K562 (cell line): ENCODE measurements around the gene CACNA2D3. TPM values are rescaled to one million over a fixed set of nuclear protein-coding genes. Genes with fewer than 3 reads are reported as not detected.

Experiments
- ATAC-seq: fragments of 200-7000 bp; cut with Tn5 transposase; 3 replicates; pipeline ENCODE4 v1.9.1; 2020; ENCODE audit warnings: moderate library complexity
- BruUV-seq: library from RNA; stranded (reverse); fragments of 400-500 nt; replicated peaks from 2 replicates; lab custom pipeline; 2021; lab: Mats Ljungman, UMichigan
- CTCF ChIA-PET: fragments of 300-600 bp; formaldehyde crosslinking; extraction: SDS; loops from one replicate; lab custom pipeline; 2021; ENCODE audit warnings: low intra/inter-chr PET ratio; lab: Yijun Ruan, JAX
- POLR2A ChIA-PET: fragments of 300-600, 350-650 bp; sonication (Branson Sonifier 250); formaldehyde crosslinking; extraction: SDS; loops from one replicate; lab custom pipeline; 2021; ENCODE audit warnings: antibody characterized with exemption, inconsistent platforms; lab: Yijun Ruan, JAX
- DNase-seq, 4 experiments: peaks; one replicate each; pipeline versions ENCODE4 v3.0.0 to v3.0.0-alpha.2; 2011 to 2018; ENCODE audit warnings: low spot score in 3 of 4, mixed read lengths in 3 of 4; ENCODE audit errors: extremely low read depth in 1 of 4
- FAIRE-seq: peaks from 2 replicates; lab custom pipeline; 2011; peaks lifted over from hg19 to GRCh38; lab: Jason Lieb, UNC
- H2AFZ ChIP-seq: 2 replicates; pipeline ENCODE4 v1.6.0; 2011; ENCODE audit warnings: low read depth, low read length, control low read depth, inconsistent platforms
- H3K27ac ChIP-seq: fragments of 200-600 bp; 3 replicates; pipeline ENCODE4 v1.8.0; 2011; ENCODE audit warnings: low read depth, mild to moderate bottlenecking, control low read depth, inconsistent platforms, low read length, moderate library complexity, mixed read lengths; ENCODE audit errors: extremely low read depth
- H3K27me3 ChIP-seq, 2 experiments: fragments of 300-600 bp in 1 of 2; 2 replicates in 1 of 2; 3 replicates in 1 of 2; pipeline versions ENCODE4 v1.6.0 to v1.8.0; 2011; ENCODE audit warnings: inconsistent platforms in 2 of 2, low read length in 2 of 2, mild to moderate bottlenecking in 1 of 2, mixed read lengths in 1 of 2, moderate library complexity in 1 of 2; ENCODE audit not compliant: control insufficient read depth in 2 of 2, insufficient read depth in 2 of 2
- H3K36me3 ChIP-seq: fragments of 300-600 bp; 3 replicates; pipeline ENCODE4 v1.8.0; 2011; ENCODE audit warnings: mild to moderate bottlenecking, low read length, inconsistent platforms; ENCODE audit not compliant: control insufficient read depth, insufficient read depth
- H3K4me1 ChIP-seq, 2 experiments: fragments of 200-600 bp in 1 of 2; replicated peaks in 1 of 2; 2 replicates in 1 of 2; 3 replicates in 1 of 2; pipeline versions ENCODE4 v1.5.1 to v1.8.0; 2011; ENCODE audit warnings: inconsistent platforms in 2 of 2, low read length in 2 of 2, mild to moderate bottlenecking in 1 of 2, mixed read lengths in 1 of 2, moderate library complexity in 1 of 2; ENCODE audit not compliant: control insufficient read depth in 2 of 2, insufficient read depth in 2 of 2
- H3K4me2 ChIP-seq: 2 replicates; pipeline ENCODE4 v1.6.1; 2011; ENCODE audit warnings: low read length, control low read depth, inconsistent platforms, mixed read lengths; ENCODE audit not compliant: insufficient read depth
- H3K4me3 ChIP-seq: fragments of 200-600 bp; sonication (generic), shearing (Covaris generic); 2 replicates; pipeline ENCODE4 v1.5.1; 2016; ENCODE audit warnings: control low read depth, inconsistent platforms
- H3K79me2 ChIP-seq: fragments of 200-600 bp; 3 replicates; pipeline ENCODE4 v1.8.0; 2011; ENCODE audit warnings: low read length, inconsistent platforms; ENCODE audit not compliant: control insufficient read depth, insufficient read depth
- H3K9ac ChIP-seq, 2 experiments: 2 replicates each; pipeline versions ENCODE4 v1.6.0 to v1.6.1; 2011; ENCODE audit warnings: low read depth in 2 of 2, low read length in 2 of 2, control low read depth in 1 of 2, inconsistent platforms in 1 of 2, mild to moderate bottlenecking in 1 of 2, mixed read lengths in 1 of 2; ENCODE audit not compliant: insufficient read depth in 1 of 2
- H3K9me1 ChIP-seq: one replicate; pipeline ENCODE4 v1.6.0; 2011; ENCODE audit warnings: inconsistent platforms, mild to moderate bottlenecking, low read length, moderate library complexity; ENCODE audit not compliant: control insufficient read depth, insufficient read depth
- H3K9me3 ChIP-seq: replicated peaks from 2 replicates; pipeline ENCODE4 v1.5.1; 2011; ENCODE audit warnings: low read depth, low read length, inconsistent platforms; ENCODE audit not compliant: control insufficient read depth, insufficient read depth
- H4K20me1 ChIP-seq: replicated peaks from 2 replicates; pipeline ENCODE4 v1.6.1; 2011; ENCODE audit warnings: low read length, inconsistent platforms, mixed read lengths; ENCODE audit not compliant: control insufficient read depth, insufficient read depth
- CBX2 ChIP-seq: fragments of 200-600 bp; sonication (generic); IDR thresholded peaks from one replicate; pipeline ENCODE4 v1.6.1; 2012; ENCODE audit warnings: mild to moderate bottlenecking, low read length, inconsistent platforms; ENCODE audit not compliant: insufficient read depth, poor library complexity, severe bottlenecking
- E2F5 ChIP-seq: sonication (generic); formaldehyde crosslinking; IDR thresholded peaks from 2 replicates; pipeline ENCODE4 v1.8.0; 2022; ENCODE audit warnings: mild to moderate bottlenecking, missing genetic modification reagents
- GABPA ChIP-seq: fragments of 200-800 bp; sonication (Bioruptor generic); conservative IDR thresholded peaks from 2 replicates; pipeline ENCODE4 v1.6.1; 2016; ENCODE audit warnings: low read depth, missing genetic modification characterization, missing compliant biosample characterization
- KAT7 ChIP-seq: sonication (generic); formaldehyde crosslinking; IDR thresholded peaks from 2 replicates; pipeline ENCODE4 v1.8.0; 2022; ENCODE audit warnings: missing genetic modification reagents, mild to moderate bottlenecking, borderline replicate concordance
- L3MBTL2 ChIP-seq: fragments of 450-650 bp; IDR thresholded peaks from 2 replicates; pipeline ENCODE4 v1.6.1; 2016; ENCODE audit warnings: mild to moderate bottlenecking, moderate library complexity
- LCOR ChIP-seq: sonication (generic); formaldehyde crosslinking; IDR thresholded peaks from 2 replicates; pipeline ENCODE4 v1.8.0; 2022; ENCODE audit warnings: mild to moderate bottlenecking, missing genetic modification reagents
- NCOR1 ChIP-seq: fragments of 450-650 bp; IDR thresholded peaks from 2 replicates; pipeline ENCODE4 v1.6.1; 2016; ENCODE audit warnings: mild to moderate bottlenecking, moderate library complexity
- TAL1 ChIP-seq: fragments of 450-650 bp; IDR thresholded peaks from 2 replicates; pipeline ENCODE4 v1.6.1; 2016; ENCODE audit warnings: mild to moderate bottlenecking
- U2AF2 ChIP-seq: fragments of 200-400 bp; formaldehyde crosslinking; optimal IDR thresholded peaks from 2 replicates; pipeline ENCODE3; 2017; ENCODE audit warnings: low read depth, mild to moderate bottlenecking, low read length
- ZFP36 ChIP-seq: fragments of 150-350 bp; IDR thresholded peaks from 2 replicates; pipeline ENCODE4 v1.6.1; 2018; ENCODE audit warnings: low read length, low read depth; ENCODE audit not compliant: partially characterized antibody
- ZNF324 ChIP-seq: fragments of 250-450 bp; sonication (Bioruptor Pico); IDR thresholded peaks from 2 replicates; pipeline ENCODE4 v1.4.0; 2020; ENCODE audit warnings: mild to moderate bottlenecking
- ZNF436 ChIP-seq: fragments of 250-450, 450-650 bp; sonication (Bioruptor Pico); formaldehyde crosslinking; IDR thresholded peaks from 2 replicates; pipeline ENCODE4 v1.7.0; 2020; ENCODE audit warnings: mild to moderate bottlenecking
- ZNF511 ChIP-seq: sonication (generic); formaldehyde crosslinking; IDR thresholded peaks from 2 replicates; pipeline ENCODE4 v1.8.0; 2022; ENCODE audit warnings: mild to moderate bottlenecking, missing genetic modification reagents
- ZNF583 ChIP-seq: fragments of 250-450 bp; sonication (Bioruptor Pico); IDR thresholded peaks from 2 replicates; pipeline ENCODE4 v1.4.0; 2020
- whole genome bisulfite sequencing: fragments of 100-300 bp; shearing (Covaris generic); methylation state at CpG from one replicate; pipeline ENCODE4 v1.1.6; 2016; ENCODE audit warnings: low coverage, mixed read lengths; ENCODE audit not compliant: insufficient coverage; ENCODE audit errors: missing lambda C conversion rate; 5-methylcytosine and 5-hydroxymethylcytosine counted together
- in situ Hi-C: fragments of 300-500 bp; cut with MboI; formaldehyde crosslinking; loops from 4 replicates; pipeline ENCODE4 v1.15.0; 2018; ENCODE audit warnings: inconsistent platforms, mixed read lengths
- intact Hi-C: fragments of 100-400 bp; cut with micrococcal nuclease; formaldehyde crosslinking; loops from 2 replicates; pipeline ENCODE4 v1.14.2; 2022
- polyA plus RNA-seq, 8 experiments: library from polyadenylated mRNA; depleted of rRNA in 4 of 8; stranded (reverse) in 5 of 8; unstranded in 3 of 8; fragments of >200 nt; fragmentation: Nextera tagmentation in 2 of 8; fragmentation: Illumina TruSeq in 1 of 8; extraction: Ambion mirVana in 2 of 8; extraction: Trizol in 1 of 8; gene quantifications; 2 replicates each; pipeline versions ENCODE4 v1.2.1 to v1.2.3, GENCODE V29; 2011 to 2014; ENCODE audit warnings: inconsistent platforms in 1 of 8, missing spikeins in 1 of 8
- total RNA-seq, 7 experiments: library from RNA; depleted of rRNA in 6 of 7; stranded (reverse); fragments of >200 nt in 6 of 7; fragmentation: Illumina TruSeq in 2 of 7; extraction: Trizol in 2 of 7; gene quantifications; 2 replicates each; pipeline versions ENCODE4 v1.2.1 to v1.2.3, GENCODE V29; 2011 to 2021; ENCODE audit warnings: low replicate concordance in 1 of 7
- TF ChIP-seq, protein P1 (sequence below): fragments of 250-450 bp; sonication (Bioruptor Pico); IDR thresholded peaks from 2 replicates; pipeline ENCODE4 v1.4.0; 2020; ENCODE audit warnings: mild to moderate bottlenecking, moderate library complexity
- TF ChIP-seq, protein P2 (sequence below): fragments of 250-450 bp; sonication (Bioruptor Pico); IDR thresholded peaks from 2 replicates; pipeline ENCODE4 v1.4.0; 2020; ENCODE audit warnings: borderline replicate concordance

Gene CACNA2D3
- total and polyA plus RNA-seq, 9 of the 15 experiments (the other 6 are each of a cell fraction or from before 2014, with no cell fraction given), result 0.01 TPM; not detected in 8

DNA sequence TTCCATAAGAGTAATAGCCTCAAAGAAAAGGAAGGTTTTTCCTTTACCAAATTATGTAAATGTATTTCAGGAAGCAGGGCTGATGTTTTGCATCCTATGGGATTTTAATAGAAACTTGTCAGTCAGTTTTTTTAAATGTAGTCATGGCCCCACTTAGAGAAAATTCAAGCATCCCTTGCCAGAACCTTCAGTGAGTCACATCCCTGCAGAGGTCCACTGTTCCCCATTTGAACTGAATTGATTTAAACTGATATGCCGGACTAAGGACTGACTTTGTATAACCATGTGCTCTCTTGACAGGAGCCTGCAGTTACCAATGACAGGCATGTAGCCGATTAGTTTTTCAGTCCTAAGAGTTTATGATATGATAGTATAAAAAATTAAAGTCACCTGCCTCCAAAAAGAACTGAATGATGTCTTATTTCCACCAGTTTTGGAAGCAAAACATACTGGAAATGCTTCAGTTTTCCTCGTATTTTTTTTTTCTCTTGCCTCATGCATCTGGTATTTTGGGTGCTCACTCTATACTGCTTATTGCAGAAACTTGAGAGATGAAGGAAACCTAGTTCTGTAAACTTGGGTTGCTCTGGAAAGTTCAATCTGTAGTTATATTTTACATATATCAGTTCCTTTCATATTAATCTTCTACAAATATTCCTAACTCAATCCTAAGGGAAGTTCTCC lies 774.8 kb downstream of the CACNA2D3 start (continued):
- TF ChIP-seq E2F5, result no peak
- TF ChIP-seq ZNF324 (CRISPR knock-in tag), result no peak
- no peak for TF ChIP-seq ZFP36
- TF ChIP-seq CBX2, result no peak
- TF ChIP-seq ZNF511 (CRISPR knock-in tag), result no peak
- TF ChIP-seq GABPA (tag), result no peak

DNA sequence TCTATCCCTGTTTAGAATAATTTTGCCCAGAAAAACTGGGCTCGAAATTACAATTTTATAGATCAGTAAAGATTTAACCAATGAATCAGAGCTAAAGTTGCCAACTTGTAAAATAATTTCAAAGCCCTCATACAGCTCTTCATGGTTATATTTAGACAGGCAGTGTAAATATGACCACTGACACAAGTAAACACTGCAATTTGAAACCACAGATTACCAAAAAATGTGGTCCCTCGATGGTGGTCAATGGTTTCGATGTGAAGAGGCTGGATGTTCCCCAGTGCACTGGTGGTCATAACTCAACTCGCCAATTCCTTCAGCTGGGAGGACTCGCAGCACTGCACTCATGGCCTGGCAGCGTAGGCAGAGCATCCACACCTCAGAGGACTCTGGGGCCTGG lies 776.9 kb downstream of the CACNA2D3 start:
- Histone ChIP-seq H4K20me1 (no peaks in the 10 kb centered on the region), H3K9me1 (no peaks in the 10 kb centered on the region), H3K36me3 (no peaks in the 10 kb centered on the region), H3K4me1 (no peaks in the 10 kb centered on the region), H3K9ac (no peak overlapping the region), H3K9me3 (no peaks in the 10 kb centered on the region), H2AFZ (no peak overlapping the region), H3K4me3 (no peak overlapping the region), H3K79me2 (no peaks in the 10 kb centered on the region), H3K27me3 (no peaks in the 10 kb centered on the region), H3K4me2 (no peak overlapping the region), H3K27ac (no peak overlapping the region)
- BruUV-seq, result no TSS peak
- 0% methylated on average over 6 of the region's 6 CpGs for WGBS
- in situ Hi-C loops, result no loop called here
- ATAC-seq (no peak), DNase-seq (no peak), FAIRE-seq (no peak)
- ChIA-PET CTCF (no interaction called here), POLR2A (no interaction called here)
- intact Hi-C loops, result no loop called here
- TF ChIP-seq NCOR1 (no peak), ZNF583 (CRISPR knock-in tag) (no peak), ZNF436 (CRISPR knock-in tag) (no peak), LCOR (CRISPR knock-in tag) (no peak), U2AF2 (no peak), KAT7 (CRISPR knock-in tag) (no peak), TAL1 (no peak), L3MBTL2 (no peak)
- TF ChIP-seq, protein P1, sequence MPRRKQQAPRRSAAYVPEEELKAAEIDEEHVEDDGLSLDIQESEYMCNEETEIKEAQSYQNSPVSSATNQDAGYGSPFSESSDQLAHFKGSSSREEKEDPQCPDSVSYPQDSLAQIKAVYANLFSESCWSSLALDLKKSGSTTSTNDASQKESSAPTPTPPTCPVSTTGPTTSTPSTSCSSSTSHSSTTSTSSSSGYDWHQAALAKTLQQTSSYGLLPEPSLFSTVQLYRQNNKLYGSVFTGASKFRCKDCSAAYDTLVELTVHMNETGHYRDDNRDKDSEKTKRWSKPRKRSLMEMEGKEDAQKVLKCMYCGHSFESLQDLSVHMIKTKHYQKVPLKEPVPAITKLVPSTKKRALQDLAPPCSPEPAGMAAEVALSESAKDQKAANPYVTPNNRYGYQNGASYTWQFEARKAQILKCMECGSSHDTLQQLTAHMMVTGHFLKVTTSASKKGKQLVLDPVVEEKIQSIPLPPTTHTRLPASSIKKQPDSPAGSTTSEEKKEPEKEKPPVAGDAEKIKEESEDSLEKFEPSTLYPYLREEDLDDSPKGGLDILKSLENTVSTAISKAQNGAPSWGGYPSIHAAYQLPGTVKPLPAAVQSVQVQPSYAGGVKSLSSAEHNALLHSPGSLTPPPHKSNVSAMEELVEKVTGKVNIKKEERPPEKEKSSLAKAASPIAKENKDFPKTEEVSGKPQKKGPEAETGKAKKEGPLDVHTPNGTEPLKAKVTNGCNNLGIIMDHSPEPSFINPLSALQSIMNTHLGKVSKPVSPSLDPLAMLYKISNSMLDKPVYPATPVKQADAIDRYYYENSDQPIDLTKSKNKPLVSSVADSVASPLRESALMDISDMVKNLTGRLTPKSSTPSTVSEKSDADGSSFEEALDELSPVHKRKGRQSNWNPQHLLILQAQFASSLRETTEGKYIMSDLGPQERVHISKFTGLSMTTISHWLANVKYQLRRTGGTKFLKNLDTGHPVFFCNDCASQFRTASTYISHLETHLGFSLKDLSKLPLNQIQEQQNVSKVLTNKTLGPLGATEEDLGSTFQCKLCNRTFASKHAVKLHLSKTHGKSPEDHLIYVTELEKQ (CRISPR knock-in tag), result no peak
- TF ChIP-seq, protein P2, sequence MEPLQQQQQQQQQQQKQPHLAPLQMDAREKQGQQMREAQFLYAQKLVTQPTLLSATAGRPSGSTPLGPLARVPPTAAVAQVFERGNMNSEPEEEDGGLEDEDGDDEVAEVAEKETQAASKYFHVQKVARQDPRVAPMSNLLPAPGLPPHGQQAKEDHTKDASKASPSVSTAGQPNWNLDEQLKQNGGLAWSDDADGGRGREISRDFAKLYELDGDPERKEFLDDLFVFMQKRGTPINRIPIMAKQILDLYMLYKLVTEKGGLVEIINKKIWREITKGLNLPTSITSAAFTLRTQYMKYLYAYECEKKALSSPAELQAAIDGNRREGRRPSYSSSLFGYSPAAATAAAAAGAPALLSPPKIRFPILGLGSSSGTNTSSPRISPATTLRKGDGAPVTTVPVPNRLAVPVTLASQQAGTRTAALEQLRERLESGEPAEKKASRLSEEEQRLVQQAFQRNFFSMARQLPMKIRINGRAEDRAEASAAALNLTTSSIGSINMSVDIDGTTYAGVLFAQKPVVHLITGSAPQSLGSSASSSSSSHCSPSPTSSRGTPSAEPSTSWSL (CRISPR knock-in tag), result no peak
